T-helper 2 cell treated with Interferon-gamma antibody and Interleukin-4, amounts not matched to agents 100 ng/mL and 5 ng/mL, for 36 hours (primary cell): ENCODE results near the gene STK32C. TPM values are rescaled to one million over a fixed set of nuclear protein-coding genes. Genes with fewer than 3 reads are reported as not detected.
"Not testable (repeated sequence)": the region's sequence is repeated elsewhere in the genome, so short reads cannot be mapped to it uniquely, and the experiment has no call there.

Experiments used
- intact Hi-C: fragments of 100-400 bp; cut with micrococcal nuclease; formaldehyde crosslinking; loops from one replicate; pipeline ENCODE4 v1.15.1; 2023
- total RNA-seq: library from RNA; stranded (reverse); gene quantifications from 2 replicates; pipeline ENCODE4 v1.2.3, GENCODE V29; 2022

Gene STK32C
- total RNA-seq, 1 donor from 2014 or later, result 10.6 TPM

DNA sequence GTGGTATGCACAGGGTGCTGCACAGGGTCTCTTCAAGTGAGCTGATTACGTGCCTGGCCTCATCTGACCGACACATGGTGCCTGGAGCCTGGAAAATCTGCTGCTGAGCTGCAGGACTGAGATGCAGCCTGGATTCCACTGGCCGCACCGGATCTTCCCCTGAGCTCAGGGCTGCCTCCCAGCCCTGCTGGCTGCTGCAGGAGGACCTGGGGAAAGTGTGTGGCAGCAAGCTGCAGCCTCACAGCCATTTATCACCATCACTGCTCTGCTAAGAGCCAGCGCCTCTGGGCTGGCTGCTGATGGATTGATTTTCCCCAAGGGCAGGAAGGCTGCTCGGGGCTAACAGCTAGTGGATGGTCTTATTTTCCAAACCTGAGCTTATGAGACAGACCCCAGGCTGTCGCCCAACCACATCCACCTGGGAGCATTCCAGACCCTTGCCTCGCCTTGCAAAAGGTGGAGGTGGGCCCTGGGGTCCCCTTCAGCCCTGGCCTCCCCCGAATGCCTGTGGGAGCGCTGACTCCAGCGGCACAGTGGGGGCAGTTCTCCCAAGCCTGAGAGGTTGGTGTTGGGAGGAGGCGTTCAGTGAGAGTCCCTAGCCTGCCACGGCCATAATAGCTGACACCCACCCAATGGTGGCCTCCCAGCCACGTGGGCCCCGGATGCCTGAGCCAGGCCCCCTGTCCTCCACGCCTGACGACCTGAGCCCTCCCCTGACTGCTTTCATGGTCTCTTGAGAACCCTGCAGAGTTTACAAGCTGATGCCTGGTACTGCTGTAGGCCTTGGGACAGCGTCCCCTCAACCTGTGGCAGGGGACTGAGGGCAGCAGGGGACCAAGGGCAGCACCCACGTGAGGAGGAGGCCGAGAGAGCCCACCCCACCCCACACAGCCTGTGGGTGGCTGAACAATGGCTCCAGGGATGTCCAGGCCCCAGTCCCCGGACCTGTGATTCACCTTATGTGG, 38.2 kb downstream of the STK32C start:
- intact Hi-C loops, result no loop called here

DNA sequence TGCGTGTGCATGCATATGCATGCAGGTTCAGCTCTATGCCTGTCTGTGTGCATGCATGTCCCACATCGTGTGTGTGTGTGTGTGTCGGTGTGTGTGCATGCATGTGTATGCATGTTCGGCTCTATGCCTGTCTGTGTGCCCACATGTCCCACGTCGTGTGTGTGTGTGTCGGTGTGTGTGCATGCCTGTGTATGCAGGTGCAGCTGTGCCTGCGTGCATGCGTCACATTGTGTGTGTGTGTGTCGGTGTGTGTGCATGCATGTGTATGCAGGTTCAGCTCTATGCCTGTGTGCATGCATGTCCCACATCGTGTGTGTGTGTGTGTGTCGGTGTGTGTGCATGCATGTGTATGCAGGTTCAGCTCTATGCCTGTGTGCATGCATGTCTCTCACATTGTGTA, 39.8 kb downstream of the STK32C start:
- intact Hi-C loops, result not testable (repeated sequence)

DNA sequence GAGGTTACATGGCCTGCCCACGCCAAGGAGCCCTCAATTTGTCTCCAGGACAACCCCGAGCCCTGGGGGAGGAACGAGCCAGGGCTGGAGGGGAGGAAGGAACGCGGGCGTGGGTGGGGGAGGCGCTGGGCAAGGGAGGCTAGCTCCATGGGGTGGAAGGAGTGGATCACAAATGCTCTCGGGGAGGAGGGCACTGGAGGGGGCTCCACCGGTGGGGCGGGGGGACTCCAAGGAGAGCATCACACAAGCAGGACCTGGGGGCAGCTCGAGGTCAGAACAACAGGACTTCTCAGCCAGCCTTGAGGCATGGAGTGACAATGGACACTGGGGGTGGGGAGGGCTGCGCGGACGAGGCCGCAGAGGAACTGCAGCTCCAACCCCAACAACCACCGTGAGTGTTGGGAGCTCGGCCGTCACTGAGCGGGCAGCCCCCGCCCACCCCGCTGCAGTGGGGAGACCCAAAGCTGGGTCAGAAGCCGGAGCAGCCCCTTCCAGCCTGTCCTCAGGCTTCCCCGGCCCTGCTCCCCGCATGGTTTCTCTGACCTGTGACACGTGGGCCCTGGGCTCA, 41.1 kb downstream of the STK32C start:
- intact Hi-C loops, result no loop called here

DNA sequence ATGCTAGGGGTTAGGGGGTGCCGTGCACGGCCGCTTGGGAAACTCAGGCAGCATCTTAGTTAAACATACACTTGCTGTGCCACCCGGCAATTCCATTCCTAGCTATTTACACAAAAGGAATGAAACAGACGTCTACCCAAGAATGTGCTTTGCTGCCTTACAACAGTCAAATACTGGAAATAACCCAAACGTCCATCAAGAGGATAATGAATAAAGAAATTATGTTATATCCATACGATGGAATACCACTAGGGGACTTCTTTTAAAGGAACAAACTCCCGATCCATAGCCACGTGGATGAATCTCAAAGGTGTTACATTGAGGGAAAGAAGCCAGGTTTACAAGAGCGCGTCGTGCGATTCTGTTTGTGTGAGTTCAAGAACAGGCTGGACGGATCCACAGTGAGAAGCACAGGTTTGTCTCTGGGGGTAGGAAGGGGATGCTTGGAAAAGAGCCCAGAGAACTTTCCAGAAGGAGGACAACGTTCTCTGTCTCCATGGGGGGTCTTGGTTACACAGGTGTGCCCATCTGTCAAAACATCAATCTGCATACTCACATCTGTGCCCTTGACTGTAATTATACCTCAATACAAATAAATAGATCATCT, 41.8 kb downstream of the STK32C start:
- intact Hi-C loops, result no loop called here

DNA sequence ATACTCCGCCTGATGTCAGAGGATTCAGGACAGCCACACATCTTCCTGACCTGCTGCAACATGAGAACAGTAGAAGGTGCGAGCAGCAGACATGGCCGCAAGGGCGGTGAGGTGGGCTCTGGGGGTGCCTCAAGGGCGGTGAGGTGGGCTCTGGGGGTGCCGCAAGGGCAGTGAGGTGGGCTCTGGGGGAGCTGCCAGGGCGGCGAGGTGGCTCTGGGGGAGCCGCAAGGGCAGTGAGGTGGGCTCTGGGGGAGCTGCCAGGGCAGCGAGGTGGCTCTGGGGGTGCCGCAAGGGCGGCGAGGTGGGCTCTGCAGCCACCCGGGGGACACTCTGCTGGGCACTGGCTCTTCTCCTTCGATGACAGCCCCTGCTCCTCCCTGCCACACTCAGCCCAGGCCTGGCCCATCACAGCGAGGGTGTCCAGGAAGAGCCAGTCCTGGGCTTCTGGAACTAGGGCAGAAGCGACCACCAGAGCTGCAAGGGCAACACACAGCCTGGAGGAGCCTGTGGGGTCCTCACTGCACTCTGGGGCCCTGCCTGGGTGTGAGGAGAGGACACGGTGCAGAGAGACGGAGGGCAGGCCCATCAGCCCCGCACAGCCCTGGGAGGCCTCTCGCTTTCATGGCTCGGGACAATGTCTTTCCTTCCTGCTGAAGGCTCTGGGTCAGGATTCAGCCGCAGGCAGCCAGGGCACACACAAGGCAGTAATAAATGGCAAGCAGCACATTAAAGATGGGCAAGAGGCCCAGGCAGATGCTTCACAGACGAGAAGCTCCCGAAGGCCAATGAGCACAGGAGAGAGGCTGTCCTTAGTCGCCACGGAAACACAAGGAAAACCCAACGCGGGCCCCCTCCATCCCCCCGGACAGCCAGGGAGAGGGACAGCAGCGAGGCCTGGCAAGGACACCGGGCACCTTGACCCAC, 42.5 kb downstream of the STK32C start:
- intact Hi-C loops, result no loop called here

DNA sequence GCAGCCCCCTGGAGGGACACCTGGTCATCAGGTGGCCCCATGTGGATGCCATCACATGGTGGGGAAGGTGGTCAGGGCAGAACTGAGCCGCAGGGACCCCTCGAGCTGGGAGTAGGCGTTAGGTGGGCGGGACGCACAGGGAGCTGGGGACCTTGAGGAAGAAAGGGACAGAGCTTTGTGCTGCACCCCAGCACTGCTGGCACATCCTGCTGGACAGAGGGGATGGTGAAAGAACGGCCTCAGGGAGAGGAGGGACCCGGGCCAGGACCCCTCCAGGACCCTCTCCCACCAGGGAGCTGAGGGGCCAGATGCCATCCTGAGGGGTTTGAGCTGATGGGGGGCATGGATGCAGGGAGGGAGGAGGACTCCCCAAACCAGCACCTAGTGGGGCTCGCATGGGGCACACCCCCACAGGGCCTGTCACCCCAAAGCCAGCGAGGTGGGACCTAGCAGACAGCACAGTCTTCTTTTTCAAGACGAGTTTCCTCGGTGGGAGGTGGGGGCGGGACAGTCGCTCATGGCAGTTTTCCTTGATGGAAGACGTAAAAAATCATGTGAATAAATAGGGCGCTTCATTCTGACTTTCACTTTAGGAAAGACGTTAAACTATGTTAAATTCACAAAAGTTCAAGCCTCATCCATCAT, 43.3 kb downstream of the STK32C start:
- intact Hi-C loops, result no loop called here

DNA sequence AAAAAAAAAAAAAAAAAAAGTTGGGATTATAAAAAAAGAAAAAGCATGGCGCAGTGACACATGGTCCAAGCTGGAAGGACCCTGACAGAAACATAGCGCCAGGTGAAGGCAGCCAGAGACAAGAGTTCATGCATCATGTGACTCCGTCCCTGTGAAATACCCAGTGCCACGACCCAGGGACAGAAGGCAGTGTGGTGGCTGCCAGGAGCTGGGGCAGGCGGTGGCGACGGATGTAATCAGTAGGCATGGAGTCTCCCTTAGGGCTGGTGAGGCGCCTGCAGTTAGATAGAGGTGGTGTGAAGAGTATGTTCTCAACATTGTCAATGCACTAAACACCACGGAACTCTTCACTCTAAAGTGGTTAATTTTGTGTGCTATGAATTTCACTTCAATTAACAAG, 43.9 kb downstream of the STK32C start:
- intact Hi-C loops, result no loop called here

DNA sequence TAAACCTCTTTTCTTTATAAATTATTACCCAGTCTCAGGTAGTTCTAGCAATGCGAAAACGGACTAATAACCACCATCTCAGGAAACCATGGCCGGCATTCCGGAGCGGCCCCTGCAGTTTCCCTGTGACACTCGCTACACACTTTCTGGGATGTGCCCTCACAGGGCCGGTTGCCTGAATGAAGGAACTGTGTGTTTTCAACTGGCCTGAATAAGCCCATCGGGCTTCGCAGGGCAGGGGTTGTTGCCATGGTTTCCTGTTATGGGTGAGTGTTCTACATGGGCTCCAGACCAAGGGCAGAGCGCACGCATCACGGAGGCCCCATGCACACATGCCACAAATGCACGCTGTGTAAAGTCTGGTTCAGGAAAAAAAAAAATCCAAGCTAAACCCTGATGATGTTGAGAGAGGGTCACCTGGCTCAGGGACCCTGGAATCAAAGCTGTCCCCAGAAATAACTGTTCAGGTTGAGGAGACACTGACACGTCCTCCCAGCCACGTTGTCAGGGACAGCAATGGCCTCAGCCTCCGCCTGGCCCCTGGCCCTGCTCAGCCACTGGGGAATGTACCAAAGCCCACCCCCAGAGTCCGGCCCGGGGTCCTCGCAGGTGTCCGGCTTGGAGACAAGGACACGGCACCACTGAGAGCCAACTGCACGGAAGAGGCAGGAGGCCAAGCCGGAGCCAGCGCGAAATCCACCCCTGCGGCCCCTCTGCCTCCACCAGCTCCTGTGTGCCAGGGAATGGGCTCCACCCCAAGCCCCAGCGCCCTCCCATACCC, 47.9 kb downstream of the STK32C start:
- intact Hi-C loops, result no loop called here

DNA sequence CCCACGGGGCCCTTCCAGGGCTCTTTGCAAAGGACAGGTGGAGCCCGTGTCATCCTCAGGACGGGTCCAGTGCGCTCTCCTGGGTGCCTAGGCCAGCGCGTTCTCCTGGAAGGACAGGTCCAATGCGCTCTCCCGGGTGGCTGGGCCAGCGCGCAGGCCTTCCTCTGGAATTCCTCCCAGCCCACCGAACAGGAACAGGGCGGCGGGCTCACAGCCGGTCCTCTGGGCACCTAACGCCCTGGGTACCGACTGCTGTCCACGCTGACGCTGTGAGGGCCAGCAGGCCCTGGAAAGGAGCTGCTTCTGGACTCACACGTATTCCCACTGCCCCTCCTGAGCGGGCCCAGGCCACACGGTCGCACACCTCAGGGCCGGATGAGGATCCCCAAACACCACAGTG, 49.3 kb downstream of the STK32C start:
- intact Hi-C loops, result no loop called here

DNA sequence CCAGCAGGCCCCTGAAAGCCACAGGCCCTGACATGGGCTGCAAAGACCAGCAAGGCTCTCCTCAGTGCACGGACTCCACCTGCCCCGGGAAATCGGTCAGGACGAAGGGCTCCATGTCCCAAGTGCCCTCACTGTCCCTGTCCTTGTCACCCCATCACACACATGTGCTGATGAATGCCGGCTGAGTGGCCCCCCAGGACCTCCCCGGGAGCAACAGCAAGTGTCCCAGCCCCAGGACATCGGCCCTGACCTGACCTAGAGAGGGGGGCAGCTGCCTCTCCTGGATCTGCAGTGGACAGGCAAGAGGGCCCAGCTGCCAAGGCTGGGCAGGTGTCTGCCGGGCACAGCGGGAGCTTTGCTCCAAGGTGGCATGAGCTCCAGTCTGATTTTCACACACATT, 49.8 kb downstream of the STK32C start:
- intact Hi-C loops, result no loop called here

DNA sequence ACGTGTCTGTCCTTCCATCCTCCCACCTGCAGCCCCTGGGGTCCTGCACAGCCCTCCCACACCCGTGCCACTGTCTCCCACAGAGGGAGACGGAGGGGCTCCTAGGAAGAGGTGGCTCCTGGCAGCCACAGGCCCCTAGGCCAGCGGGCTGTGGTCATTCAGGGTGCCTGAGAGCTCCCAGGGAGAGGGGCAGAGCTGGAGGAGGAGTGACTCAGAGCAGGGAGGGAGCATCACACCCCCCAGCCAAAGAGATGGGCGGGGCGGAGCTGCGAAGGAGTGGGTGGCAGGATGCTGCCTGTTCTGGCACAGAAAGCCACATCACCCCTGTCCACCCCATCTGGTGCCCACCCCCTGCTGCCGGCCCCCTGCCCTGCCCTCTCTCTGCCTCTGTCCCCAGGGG, 50.5 kb downstream of the STK32C start:
- intact Hi-C loops, result no loop called here

DNA sequence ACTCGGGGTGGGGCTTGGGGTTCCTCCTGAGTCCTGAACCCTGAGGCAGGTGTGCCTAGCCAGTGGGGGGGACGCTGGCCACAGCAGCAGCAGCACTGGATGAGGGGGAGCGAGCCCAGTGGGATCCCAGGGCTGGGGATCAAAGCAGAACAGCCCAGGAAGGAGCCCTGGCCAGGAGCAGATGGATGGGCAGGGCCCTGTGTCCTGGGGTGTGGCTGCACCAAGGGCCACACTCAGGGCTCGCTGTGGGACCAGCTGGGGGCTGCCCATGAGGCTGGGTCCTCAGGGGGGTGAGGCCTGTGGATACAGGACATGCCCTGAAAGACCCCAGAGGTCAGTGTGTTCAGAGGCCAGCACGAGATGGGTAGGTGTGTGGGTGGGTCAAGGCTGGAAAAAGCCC, 50.9 kb downstream of the STK32C start:
- intact Hi-C loops, result no loop called here

DNA sequence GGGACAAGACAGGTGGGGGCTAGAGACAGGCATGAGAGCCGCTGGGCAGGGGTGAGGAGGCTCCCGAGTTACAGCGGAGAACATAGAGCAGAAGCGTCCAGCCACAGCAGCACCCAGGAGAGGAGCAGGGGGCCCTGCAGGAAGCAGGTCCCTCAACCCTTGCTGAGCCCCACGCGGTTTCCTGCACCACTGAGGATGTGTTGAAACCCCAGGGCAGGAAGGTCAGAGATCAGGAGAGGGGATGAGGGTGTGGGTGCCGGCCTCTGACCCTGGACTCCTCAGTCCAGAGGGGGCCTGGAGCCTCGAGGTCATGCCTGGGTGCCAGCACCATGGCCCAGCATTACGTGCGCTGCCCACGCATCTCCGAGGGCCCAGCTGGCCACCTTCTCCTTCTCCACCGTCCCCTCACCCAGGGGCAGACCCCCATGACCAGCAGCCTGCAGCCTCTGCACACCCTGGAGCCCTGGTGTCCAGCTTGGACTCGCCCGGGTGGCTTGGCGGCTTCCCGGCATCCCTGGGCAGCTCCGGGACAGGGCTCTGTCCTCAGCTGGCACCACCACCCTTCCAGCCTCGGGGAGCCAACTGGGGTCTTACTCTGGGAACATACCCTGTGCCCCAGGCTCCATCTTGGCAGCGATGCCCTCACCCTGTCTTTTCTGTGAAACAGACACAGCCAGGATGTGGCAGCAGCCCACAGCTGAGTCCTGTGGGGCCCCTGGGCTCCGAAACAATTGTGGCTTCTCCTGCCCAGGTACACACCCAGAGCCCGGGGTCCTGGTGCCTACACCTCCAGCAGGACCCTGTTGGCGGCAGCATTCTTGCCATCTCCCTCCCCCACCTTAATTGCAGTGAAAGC, 52.0 kb downstream of the STK32C start:
- intact Hi-C loops, result no loop called here

DNA sequence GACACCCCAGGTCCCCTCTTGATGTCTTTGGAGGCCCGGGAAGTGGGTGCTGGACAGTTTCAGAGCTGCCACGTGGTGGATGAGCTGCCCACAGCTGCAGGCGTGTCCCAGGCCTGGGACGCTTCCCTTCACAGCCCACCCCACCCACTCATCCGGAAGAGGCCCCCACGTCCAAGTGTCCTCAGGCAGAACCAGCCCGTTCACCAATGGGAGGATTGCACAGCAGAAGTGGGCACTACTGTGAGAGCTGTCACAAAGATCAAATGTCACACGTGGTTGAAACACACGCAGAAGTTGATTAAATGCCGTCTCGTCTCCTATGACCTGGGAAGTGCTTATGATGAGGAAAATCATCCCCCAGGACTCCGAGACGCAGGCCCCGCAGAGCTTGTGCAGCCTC, 52.9 kb downstream of the STK32C start:
- intact Hi-C loops, result no loop called here

DNA sequence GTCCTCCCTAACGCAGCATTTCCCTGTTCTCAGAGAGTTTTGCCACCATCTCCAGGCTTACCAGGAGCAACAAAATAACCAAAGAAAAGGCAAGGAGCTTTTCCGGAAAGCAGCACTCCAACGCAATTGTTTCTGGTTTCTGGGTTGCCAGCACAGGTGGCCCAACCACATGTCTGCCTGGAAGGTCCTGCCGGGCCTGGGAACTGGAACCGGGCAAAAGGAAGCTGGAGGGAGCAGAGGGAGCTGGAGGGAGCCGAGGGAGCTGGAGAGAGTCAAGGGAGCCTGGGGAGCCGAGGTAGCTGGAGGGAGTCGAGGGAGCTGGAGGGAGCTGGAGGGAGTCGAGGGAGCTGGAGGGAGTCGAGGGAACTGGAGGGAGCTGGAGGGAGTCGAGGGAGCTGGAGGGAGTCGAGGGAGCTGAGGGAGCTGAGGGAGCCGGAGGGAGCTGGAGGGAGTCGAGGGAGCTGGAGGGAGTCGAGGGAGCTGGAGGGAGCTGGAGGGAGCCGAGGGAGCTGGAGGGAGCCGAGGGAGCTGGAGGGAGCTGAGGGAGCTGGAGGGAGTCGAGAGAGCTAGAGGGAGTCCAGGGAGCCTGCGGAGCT, 54.6 kb downstream of the STK32C start:
- intact Hi-C loops, result no loop called here

DNA sequence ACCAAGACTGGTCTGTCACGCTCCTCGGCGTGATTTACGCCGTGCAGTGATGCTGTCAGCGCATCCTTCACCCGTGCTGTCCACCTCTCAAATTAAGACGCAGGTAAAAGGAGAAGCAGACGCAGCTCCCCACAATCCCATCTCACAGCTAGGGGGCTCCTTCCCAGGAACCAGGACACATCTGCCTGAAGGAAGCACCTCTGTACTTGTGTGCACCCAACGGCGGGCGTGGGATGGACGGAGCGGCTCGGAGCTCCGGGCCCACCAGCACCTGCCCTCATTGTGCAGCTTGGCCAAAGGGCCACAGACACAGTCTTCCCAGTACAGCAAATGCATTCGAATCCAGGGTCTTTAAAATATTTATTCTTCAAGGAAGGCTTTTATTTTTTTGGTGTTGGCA, 55.3 kb downstream of the STK32C start:
- intact Hi-C loops, result no loop called here

DNA sequence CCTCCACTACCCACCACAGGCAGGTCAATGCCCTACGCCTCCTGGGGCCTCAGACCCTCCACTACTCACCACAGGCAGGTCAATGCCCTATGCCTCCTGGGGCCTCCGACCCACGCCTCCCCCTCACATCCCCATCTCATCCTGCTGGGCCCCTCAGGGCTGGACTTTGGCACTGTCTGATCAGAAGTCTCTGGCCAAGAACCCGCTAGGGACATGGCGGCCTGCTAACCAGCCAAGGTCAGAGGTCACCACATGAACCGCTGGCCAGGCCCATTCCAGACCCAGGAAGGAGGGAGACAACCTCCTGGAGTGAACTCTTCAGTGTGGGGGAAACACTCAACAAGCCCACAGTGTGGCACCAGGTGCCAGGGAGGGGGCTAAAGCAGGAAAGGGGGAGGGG, 55.8 kb downstream of the STK32C start:
- intact Hi-C loops, result no loop called here
